HepG2 (cell line): ENCODE results near the gene KIZ. TPM values are rescaled to one million over a fixed set of nuclear protein-coding genes. Genes with fewer than 3 reads are reported as not detected.

Source experiments
- CBX2 ChIP-seq, 2 experiments: fragments of 200-600 bp in 1 of 2; sonication (generic); formaldehyde crosslinking in 1 of 2; IDR thresholded peaks; 2 replicates each; pipeline versions ENCODE4 v1.7.0 to v1.8.1; 2018 to 2022; ENCODE audit warnings: low read depth in 2 of 2, low read length in 1 of 2, mild to moderate bottlenecking in 1 of 2, missing genetic modification reagents in 1 of 2
- CHD4 ChIP-seq: fragments of 200-600 bp; sonication (generic); IDR thresholded peaks from 2 replicates; pipeline ENCODE4 v1.7.0; 2017; ENCODE audit warnings: mild to moderate bottlenecking, low read length, borderline replicate concordance
- IRF2 ChIP-seq: IDR thresholded peaks from 2 replicates; pipeline ENCODE4 v1.6.1; 2018; ENCODE audit warnings: missing genetic modification reagents, missing compliant biosample characterization
- MAF1 ChIP-seq: sonication (generic); formaldehyde crosslinking; IDR thresholded peaks from 2 replicates; pipeline ENCODE4 v1.5.0; 2020; ENCODE audit warnings: missing genetic modification reagents, borderline replicate concordance
- MBD4 ChIP-seq: IDR thresholded peaks from 2 replicates; pipeline ENCODE4 v1.6.1; 2012; ENCODE audit warnings: low read length, inconsistent platforms, borderline replicate concordance
- MXD4 ChIP-seq: IDR thresholded peaks from 2 replicates; pipeline ENCODE4 v1.6.1; 2016; ENCODE audit warnings: mild to moderate bottlenecking, missing biosample characterization, missing genetic modification reagents
- NFKB2 ChIP-seq: sonication (generic); formaldehyde crosslinking; IDR thresholded peaks from 2 replicates; pipeline ENCODE4 v1.4.0; 2020; ENCODE audit warnings: missing genetic modification reagents, borderline replicate concordance
- POLR2AphosphoS2 ChIP-seq: IDR thresholded peaks from 2 replicates; pipeline ENCODE4 v1.6.1; 2011; ENCODE audit warnings: low read depth, low read length, improper control_type of control experiment
- RARG ChIP-seq: sonication (generic); formaldehyde crosslinking; IDR thresholded peaks from 2 replicates; pipeline ENCODE4 v1.4.0; 2020; ENCODE audit warnings: low read depth, mild to moderate bottlenecking, missing genetic modification reagents
- RERE ChIP-seq: IDR thresholded peaks from 2 replicates; pipeline ENCODE4 v1.6.1; 2016; ENCODE audit warnings: low read depth, missing genetic modification reagents, missing compliant biosample characterization
- SNRNP70 ChIP-seq: fragments of 200-400 bp; formaldehyde crosslinking; IDR thresholded peaks from 2 replicates; pipeline ENCODE4 v1.6.1; 2017; ENCODE audit warnings: mild to moderate bottlenecking, low read depth, low read length, moderate library complexity
- ZBTB37 ChIP-seq: sonication (generic); formaldehyde crosslinking; IDR thresholded peaks from 2 replicates; pipeline ENCODE4 v1.4.0; 2020; ENCODE audit warnings: mild to moderate bottlenecking, missing genetic modification reagents
- ZFYVE20 ChIP-seq: sonication (generic); formaldehyde crosslinking; IDR thresholded peaks from 2 replicates; pipeline ENCODE4 v1.8.0; 2023; ENCODE audit warnings: low read depth, mild to moderate bottlenecking, moderate library complexity, missing genetic modification reagents, borderline replicate concordance
- ZNF232 ChIP-seq: sonication (generic); formaldehyde crosslinking; IDR thresholded peaks from 2 replicates; pipeline ENCODE4 v1.4.0; 2020; ENCODE audit warnings: missing genetic modification reagents, borderline replicate concordance
- ZNF263 ChIP-seq: sonication (generic); formaldehyde crosslinking; IDR thresholded peaks from 2 replicates; pipeline ENCODE4 v1.4.0; 2020; ENCODE audit warnings: missing genetic modification reagents
- ZNF280B ChIP-seq: sonication (generic); formaldehyde crosslinking; IDR thresholded peaks from 2 replicates; pipeline ENCODE4 v1.5.0; 2020; ENCODE audit warnings: missing genetic modification reagents, mild to moderate bottlenecking, borderline replicate concordance
- ZNF343 ChIP-seq: sonication (generic); formaldehyde crosslinking; IDR thresholded peaks from 2 replicates; pipeline ENCODE4 v1.4.0; 2020; ENCODE audit warnings: mild to moderate bottlenecking, missing genetic modification reagents
- ZNF570 ChIP-seq: sonication (generic); formaldehyde crosslinking; IDR thresholded peaks from 2 replicates; pipeline ENCODE4 v1.4.0; 2020; ENCODE audit warnings: mild to moderate bottlenecking, missing genetic modification reagents, borderline replicate concordance
- ZNF747 ChIP-seq: sonication (generic); formaldehyde crosslinking; IDR thresholded peaks from 2 replicates; pipeline ENCODE4 v1.8.1; 2023; ENCODE audit warnings: missing genetic modification reagents, mild to moderate bottlenecking, borderline replicate concordance
- ZNF879 ChIP-seq: sonication (generic); formaldehyde crosslinking; IDR thresholded peaks from 2 replicates; pipeline ENCODE4 v1.8.1; 2023; ENCODE audit warnings: missing genetic modification reagents
- ZSCAN29 ChIP-seq: sonication (generic); formaldehyde crosslinking; conservative IDR thresholded peaks from 2 replicates; pipeline ENCODE4 v1.4.0; 2020; ENCODE audit warnings: mild to moderate bottlenecking, missing genetic modification reagents
- polyA plus RNA-seq, 8 experiments: library from polyadenylated mRNA; depleted of rRNA in 3 of 8; stranded (reverse) in 7 of 8; unstranded in 1 of 8; fragments of >200 nt; fragmentation: Illumina TruSeq in 4 of 8; extraction: Trizol in 4 of 8; gene quantifications; 2 replicates each; pipeline versions ENCODE4 v1.2.1 to v1.2.3, GENCODE V29; 2011 to 2016; ENCODE audit warnings: low read depth in 4 of 8, missing spikeins in 1 of 8, mixed read lengths in 1 of 8; ENCODE audit not compliant: insufficient read depth in 1 of 8
- total RNA-seq, 5 experiments: library from RNA; depleted of rRNA; stranded (reverse); fragments of >200 nt; fragmentation: Illumina TruSeq; extraction: Trizol; gene quantifications; 2 replicates each; pipeline ENCODE4 v1.2.3, GENCODE V29; 2016; ENCODE audit warnings: low read depth in 1 of 5

The KIZ gene
- total and polyA plus RNA-seq, 2 of the 13 experiments (the other 11 are each of a cell fraction or from before 2014, with no cell fraction given): 46.3 to 114 TPM

GRCh38 chr20:21125072-21125848 is 622 bp upstream of the KIZ start (continued):
- TF ChIP-seq ZBTB37 (CRISPR knock-in tag): no peak
- 0 out of 2 replicates have a peak, but pooled peaks have one; percentile 3 for TF ChIP-seq NFKB2
- no peak for TF ChIP-seq SNRNP70
- TF ChIP-seq ZNF280B (CRISPR knock-in tag): no peak
- no peak for TF ChIP-seq ZNF343 (CRISPR knock-in tag)
- TF ChIP-seq ZNF232 (CRISPR knock-in tag): 0 out of 2 replicates have a peak, but pooled peaks have one; percentile 16
- TF ChIP-seq ZNF747: 0 out of 2 replicates have a peak, but pooled peaks have one; percentile 16
- TF ChIP-seq ZNF263 (CRISPR knock-in tag): no peak; the same call in 1 of the 2 replicates
- no peak for TF ChIP-seq ZNF879 (CRISPR knock-in tag)
- no peak for TF ChIP-seq ZFYVE20 (CRISPR knock-in tag)
- TF ChIP-seq IRF2 (CRISPR knock-in tag): peak; percentile 59
- TF ChIP-seq MXD4 (CRISPR knock-in tag): 0 out of 2 replicates have a peak, but pooled peaks have one; percentile 12
- TF ChIP-seq MBD4: no peak
- no peak for TF ChIP-seq POLR2AphosphoS2
- TF ChIP-seq CHD4: peak; percentile 62; the same call in 1 of the 2 replicates
- peak; percentile 41; the same call in 1 of the 2 replicates for TF ChIP-seq RARG (CRISPR knock-in tag)
- no peak; the same call in 1 of the 2 replicates for TF ChIP-seq ZSCAN29 (CRISPR knock-in tag)
- TF ChIP-seq ZNF570 (CRISPR knock-in tag): no peak
- no peak for TF ChIP-seq MAF1 (CRISPR knock-in tag)
- no peak for TF ChIP-seq CBX2 (IDR thresholded peaks at IDR 0.05; ENCODE audit: low read depth, low read length)
- no peak for TF ChIP-seq CBX2 (CRISPR knock-in tag; IDR thresholded peaks at IDR 0.05; ENCODE audit: low read depth)
- no peak for TF ChIP-seq RERE
